Astrocyte (in vitro differentiated cells and primary cell): ENCODE results near the gene FAM47E. TPM values are rescaled to one million over a fixed set of nuclear protein-coding genes. Genes with fewer than 3 reads are reported as not detected.

ENCODE experiments used
- DNase-seq: peaks from one replicate; pipeline ENCODE4 v3.0.0-alpha.2; 2010; ENCODE audit warnings: low read depth
- FAIRE-seq: peaks from 2 replicates; lab custom pipeline; 2011; peaks lifted over from hg19 to GRCh38; lab: Jason Lieb, UNC
- H2AFZ ChIP-seq: 2 replicates; pipeline ENCODE4 v1.6.0; 2012; ENCODE audit warnings: low read depth, low read length, inconsistent platforms
- H3K27ac ChIP-seq: 2 replicates; pipeline ENCODE4 v1.5.1; 2011; ENCODE audit warnings: low read depth, low read length, inconsistent platforms
- H3K27me3 ChIP-seq: 2 replicates; pipeline ENCODE4 v1.6.0; 2011; ENCODE audit warnings: low read length, inconsistent platforms; ENCODE audit not compliant: insufficient read depth
- H3K36me3 ChIP-seq: 2 replicates; pipeline ENCODE4 v1.5.1; 2011; ENCODE audit warnings: low read length, inconsistent platforms; ENCODE audit not compliant: insufficient read depth
- H3K4me1 ChIP-seq: 2 replicates; pipeline ENCODE4 v1.5.1; 2011; ENCODE audit warnings: low read length, inconsistent platforms; ENCODE audit not compliant: insufficient read depth
- H3K4me2 ChIP-seq: 2 replicates; pipeline ENCODE4 v1.6.0; 2012; ENCODE audit warnings: low read length, inconsistent platforms
- H3K4me3 ChIP-seq: 2 replicates; pipeline ENCODE4 v1.5.1; 2011; ENCODE audit warnings: low read depth, mild to moderate bottlenecking, low read length, inconsistent platforms; ENCODE audit not compliant: insufficient read depth
- H3K79me2 ChIP-seq: 2 replicates; pipeline ENCODE4 v1.6.0; 2012; ENCODE audit warnings: mild to moderate bottlenecking, low read length, inconsistent platforms; ENCODE audit not compliant: insufficient read depth
- H3K9ac ChIP-seq: 2 replicates; pipeline ENCODE4 v1.6.0; 2012; ENCODE audit warnings: mild to moderate bottlenecking, low read length, inconsistent platforms
- H3K9me3 ChIP-seq: 2 replicates; pipeline ENCODE4 v1.5.1; 2012; ENCODE audit warnings: low read depth, mild to moderate bottlenecking, low read length, inconsistent platforms; ENCODE audit not compliant: insufficient read depth
- H4K20me1 ChIP-seq: 2 replicates; pipeline ENCODE4 v1.6.0; 2012; ENCODE audit warnings: low read length, inconsistent platforms; ENCODE audit not compliant: insufficient read depth
- H3K27ac Mint-ChIP-seq: one replicate; pipeline ENCODE4 v1.8.0; 2021; ENCODE audit warnings: mild to moderate bottlenecking, mixed read lengths; ENCODE audit not compliant: unreplicated experiment
- H3K27me3 Mint-ChIP-seq: one replicate; pipeline ENCODE4 v1.8.0; 2021; ENCODE audit warnings: low read depth, mixed read lengths; ENCODE audit not compliant: unreplicated experiment
- H3K36me3 Mint-ChIP-seq: one replicate; pipeline ENCODE4 v1.8.0; 2021; ENCODE audit warnings: low read depth, mixed read lengths; ENCODE audit not compliant: unreplicated experiment
- H3K4me1 Mint-ChIP-seq: one replicate; pipeline ENCODE4 v1.8.0; 2021; ENCODE audit warnings: low read depth, mixed read lengths; ENCODE audit not compliant: unreplicated experiment
- H3K4me3 Mint-ChIP-seq: one replicate; pipeline ENCODE4 v1.8.0; 2021; ENCODE audit warnings: mild to moderate bottlenecking, moderate library complexity, mixed read lengths; ENCODE audit not compliant: unreplicated experiment
- H3K9me3 Mint-ChIP-seq: one replicate; pipeline ENCODE4 v1.8.0; 2021; ENCODE audit warnings: mild to moderate bottlenecking, mixed read lengths; ENCODE audit not compliant: unreplicated experiment
- EZH2 ChIP-seq: IDR thresholded peaks from 2 replicates; pipeline ENCODE4 v1.6.1; 2012; ENCODE audit warnings: mild to moderate bottlenecking, low read length, inconsistent platforms; ENCODE audit not compliant: insufficient read depth
- total RNA-seq: library from RNA; stranded (reverse); gene quantifications from 2 replicates; pipeline ENCODE4 v1.2.1, GENCODE V29; 2021
- TF ChIP-seq, protein P1 (sequence below): IDR thresholded peaks from 2 replicates; pipeline ENCODE4 v1.5.1; 2011; ENCODE audit warnings: low read depth, mild to moderate bottlenecking, inconsistent platforms, low read length, moderate library complexity; ENCODE audit not compliant: insufficient read depth

Gene FAM47E
- total RNA-seq, 1 donor from 2014 or later = 0.54 TPM

DNA sequence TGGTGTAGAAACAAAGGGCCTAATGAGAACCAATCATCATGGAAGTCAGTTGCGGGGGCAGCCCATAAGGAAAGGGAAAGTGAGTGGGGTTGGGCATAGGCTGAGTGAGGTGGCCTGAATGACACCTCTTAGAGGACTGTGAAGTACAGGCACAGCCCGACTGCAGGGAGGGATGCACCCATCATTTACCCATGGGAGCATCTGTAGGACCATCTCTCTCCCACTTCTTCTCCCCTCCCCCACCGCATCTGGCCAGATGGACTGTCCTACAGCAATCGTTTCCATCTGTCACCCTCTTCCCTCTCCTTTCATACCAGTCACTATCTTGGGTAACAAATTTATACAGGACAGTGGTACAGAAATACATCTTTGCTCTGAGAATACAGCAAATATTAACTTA, 59.2 kb downstream of the FAM47E start:
- TF ChIP-seq EZH2 = no peak
- TF ChIP-seq, protein P1, sequence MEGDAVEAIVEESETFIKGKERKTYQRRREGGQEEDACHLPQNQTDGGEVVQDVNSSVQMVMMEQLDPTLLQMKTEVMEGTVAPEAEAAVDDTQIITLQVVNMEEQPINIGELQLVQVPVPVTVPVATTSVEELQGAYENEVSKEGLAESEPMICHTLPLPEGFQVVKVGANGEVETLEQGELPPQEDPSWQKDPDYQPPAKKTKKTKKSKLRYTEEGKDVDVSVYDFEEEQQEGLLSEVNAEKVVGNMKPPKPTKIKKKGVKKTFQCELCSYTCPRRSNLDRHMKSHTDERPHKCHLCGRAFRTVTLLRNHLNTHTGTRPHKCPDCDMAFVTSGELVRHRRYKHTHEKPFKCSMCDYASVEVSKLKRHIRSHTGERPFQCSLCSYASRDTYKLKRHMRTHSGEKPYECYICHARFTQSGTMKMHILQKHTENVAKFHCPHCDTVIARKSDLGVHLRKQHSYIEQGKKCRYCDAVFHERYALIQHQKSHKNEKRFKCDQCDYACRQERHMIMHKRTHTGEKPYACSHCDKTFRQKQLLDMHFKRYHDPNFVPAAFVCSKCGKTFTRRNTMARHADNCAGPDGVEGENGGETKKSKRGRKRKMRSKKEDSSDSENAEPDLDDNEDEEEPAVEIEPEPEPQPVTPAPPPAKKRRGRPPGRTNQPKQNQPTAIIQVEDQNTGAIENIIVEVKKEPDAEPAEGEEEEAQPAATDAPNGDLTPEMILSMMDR = no peak
- peaks cover 3% of the 10 kb centered on the region for H3K9me3 Mint-ChIP-seq
- Histone ChIP-seq H3K27ac (no peak overlapping the region), H3K4me3 (no peak overlapping the region), H3K79me2 (peaks cover 4% of the 10 kb centered on the region), H3K27me3 (no peaks in the 10 kb centered on the region), H3K9me3 (no peaks in the 10 kb centered on the region), H3K4me1 (peaks cover 6% of the 10 kb centered on the region), H3K9ac (no peak overlapping the region), H4K20me1 (no peaks in the 10 kb centered on the region), H2AFZ (no peak overlapping the region), H3K36me3 (no peaks in the 10 kb centered on the region), H3K4me2 (no peak overlapping the region)
- H3K27ac Mint-ChIP-seq = no peak overlapping the region
- DNase-seq = no peak
- H3K27me3 Mint-ChIP-seq = no peaks in the 10 kb centered on the region
- peaks cover 14% of the 10 kb centered on the region for H3K36me3 Mint-ChIP-seq
- peaks cover 10% of the 10 kb centered on the region for H3K4me1 Mint-ChIP-seq
- FAIRE-seq = no peak
- no peak overlapping the region for H3K4me3 Mint-ChIP-seq

DNA sequence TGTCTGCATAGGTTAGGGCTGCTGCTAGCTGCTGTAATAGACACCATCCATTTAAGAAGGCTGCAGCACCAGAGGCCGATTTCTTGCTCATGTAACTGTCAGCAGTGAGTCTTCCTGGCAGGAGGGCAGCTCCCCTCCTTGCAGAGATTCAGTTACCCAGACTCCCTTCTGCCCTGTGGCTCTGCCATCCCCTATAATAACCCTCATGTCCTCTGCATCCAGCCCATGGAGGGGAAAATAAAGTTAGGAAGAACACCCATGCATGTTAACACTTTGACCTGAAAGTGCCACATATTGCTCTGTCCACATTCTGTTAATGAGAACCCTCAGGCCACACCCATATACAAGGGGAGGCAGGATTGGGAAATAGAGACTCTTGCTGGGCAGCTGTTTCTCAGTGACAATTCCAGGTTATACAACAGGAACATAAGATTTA, 60.4 kb downstream of the FAM47E start:
- Mint-ChIP-seq H3K9me3 (peaks cover 6% of the 10 kb centered on the region), H3K27me3 (no peaks in the 10 kb centered on the region), H3K4me1 (peaks cover 10% of the 10 kb centered on the region), H3K27ac (no peak overlapping the region), H3K36me3 (peaks cover 14% of the 10 kb centered on the region), H3K4me3 (no peak overlapping the region)
- Histone ChIP-seq H2AFZ (no peak overlapping the region), H3K9ac (no peak overlapping the region), H3K4me1 (peaks cover 6% of the 10 kb centered on the region), H4K20me1 (no peaks in the 10 kb centered on the region), H3K36me3 (no peaks in the 10 kb centered on the region), H3K79me2 (peaks cover 4% of the 10 kb centered on the region), H3K9me3 (peaks cover under 1% of the 10 kb centered on the region), H3K4me3 (no peak overlapping the region), H3K27me3 (no peaks in the 10 kb centered on the region), H3K27ac (no peak overlapping the region), H3K4me2 (no peak overlapping the region)
- TF ChIP-seq, protein P1 = no peak
- TF ChIP-seq EZH2 = no peak
- FAIRE-seq (no peak), DNase-seq (no peak)

DNA sequence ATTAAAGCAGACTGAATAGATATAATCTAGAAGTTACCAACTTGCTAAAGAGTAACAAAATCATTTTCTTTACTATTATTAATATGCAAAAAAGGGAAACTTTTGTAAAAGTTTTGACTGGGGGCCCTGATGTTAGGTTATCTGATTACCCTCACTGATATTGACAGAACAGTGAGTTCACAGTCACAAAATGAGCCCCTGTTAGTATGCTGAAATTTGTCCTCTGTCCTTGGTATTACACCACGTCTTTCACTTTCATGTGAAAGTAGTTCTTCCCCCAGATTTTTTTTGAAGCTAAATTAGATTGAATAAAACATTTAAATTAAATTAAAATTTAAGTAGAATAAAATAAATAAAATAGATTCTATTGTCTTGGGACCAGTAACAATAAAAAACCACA, 60.9 kb downstream of the FAM47E start:
- Mint-ChIP-seq H3K9me3 (peaks cover 12% of the 10 kb centered on the region), H3K27ac (no peak overlapping the region), H3K27me3 (no peaks in the 10 kb centered on the region)

More for the DNA sequence above, 60.9 kb downstream of the FAM47E start:
- DNase-seq = no peak
- Histone ChIP-seq H3K4me2 (no peak overlapping the region), H2AFZ (no peak overlapping the region), H4K20me1 (no peaks in the 10 kb centered on the region), H3K27me3 (no peaks in the 10 kb centered on the region), H3K27ac (no peak overlapping the region), H3K9me3 (peaks cover 3% of the 10 kb centered on the region), H3K9ac (no peak overlapping the region), H3K4me1 (peaks cover 3% of the 10 kb centered on the region), H3K79me2 (peaks cover 3% of the 10 kb centered on the region), H3K4me3 (no peak overlapping the region), H3K36me3 (no peaks in the 10 kb centered on the region)
- TF ChIP-seq, protein P1 = no peak
- no peak for TF ChIP-seq EZH2
- no peak for FAIRE-seq
- Mint-ChIP-seq H3K4me3 (no peak overlapping the region), H3K4me1 (peaks cover 8% of the 10 kb centered on the region), H3K36me3 (peaks cover 14% of the 10 kb centered on the region)
